Fibroblast of mammary gland (primary cell): ENCODE data around the gene CDC73.

ENCODE experiments used
- DNase-seq: peaks from one replicate; pipeline ENCODE4 v3.0.0-alpha.2; 2010; ENCODE audit warnings: low read depth
- H3K4me3 ChIP-seq: 2 replicates; pipeline ENCODE4 v1.5.1; 2011; ENCODE audit warnings: low read depth, mild to moderate bottlenecking, low read length, moderate library complexity; ENCODE audit not compliant: control insufficient read depth
- TF ChIP-seq, protein P1 (sequence below): conservative IDR thresholded peaks from 2 replicates; pipeline ENCODE4 v1.5.1; 2011; ENCODE audit warnings: low read depth, low read length, inconsistent platforms; ENCODE audit not compliant: control insufficient read depth, insufficient read depth

CDC73 gene

DNA sequence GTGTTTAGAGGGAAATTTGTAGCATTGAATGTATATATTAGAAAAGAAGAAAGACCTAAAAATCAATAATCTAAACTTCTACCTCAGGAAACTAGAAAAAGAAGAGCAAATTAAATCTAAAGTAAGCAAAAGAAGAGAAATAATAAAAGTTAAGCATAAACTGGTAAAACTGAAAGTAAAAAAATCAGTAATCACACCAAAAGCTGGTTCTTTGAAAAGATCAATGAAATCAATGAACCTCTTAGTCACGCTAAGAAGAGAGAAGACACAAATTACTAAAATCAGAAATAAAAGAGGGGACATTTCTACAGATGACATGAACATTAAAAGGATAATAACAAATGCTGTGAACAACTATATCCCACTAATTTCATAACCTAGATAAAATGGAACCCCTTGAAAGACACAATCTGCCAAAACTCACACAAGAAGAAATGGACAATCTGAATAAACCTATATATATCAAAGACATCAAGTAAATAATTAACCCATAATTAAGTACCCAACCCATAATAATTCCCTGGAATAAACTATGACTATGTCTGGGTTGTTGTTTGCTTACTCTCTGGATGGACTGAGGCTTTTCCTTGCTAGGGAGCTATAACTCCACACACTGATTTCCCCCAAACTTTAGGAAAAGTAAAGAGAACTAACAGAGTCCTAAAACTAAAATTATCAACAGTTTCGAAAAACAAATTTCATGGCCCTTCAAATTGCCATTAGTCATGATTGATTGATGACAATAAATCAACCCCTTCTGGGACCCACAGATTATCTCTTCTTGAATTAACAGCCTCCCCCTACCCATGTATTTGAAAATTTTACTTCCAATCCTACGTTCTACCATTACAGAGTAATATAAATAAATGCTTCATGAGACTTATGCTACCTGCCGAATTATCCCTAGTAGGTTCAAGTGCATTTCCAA is 2.8 kb upstream of the CDC73 start:
- TF ChIP-seq, protein P1, sequence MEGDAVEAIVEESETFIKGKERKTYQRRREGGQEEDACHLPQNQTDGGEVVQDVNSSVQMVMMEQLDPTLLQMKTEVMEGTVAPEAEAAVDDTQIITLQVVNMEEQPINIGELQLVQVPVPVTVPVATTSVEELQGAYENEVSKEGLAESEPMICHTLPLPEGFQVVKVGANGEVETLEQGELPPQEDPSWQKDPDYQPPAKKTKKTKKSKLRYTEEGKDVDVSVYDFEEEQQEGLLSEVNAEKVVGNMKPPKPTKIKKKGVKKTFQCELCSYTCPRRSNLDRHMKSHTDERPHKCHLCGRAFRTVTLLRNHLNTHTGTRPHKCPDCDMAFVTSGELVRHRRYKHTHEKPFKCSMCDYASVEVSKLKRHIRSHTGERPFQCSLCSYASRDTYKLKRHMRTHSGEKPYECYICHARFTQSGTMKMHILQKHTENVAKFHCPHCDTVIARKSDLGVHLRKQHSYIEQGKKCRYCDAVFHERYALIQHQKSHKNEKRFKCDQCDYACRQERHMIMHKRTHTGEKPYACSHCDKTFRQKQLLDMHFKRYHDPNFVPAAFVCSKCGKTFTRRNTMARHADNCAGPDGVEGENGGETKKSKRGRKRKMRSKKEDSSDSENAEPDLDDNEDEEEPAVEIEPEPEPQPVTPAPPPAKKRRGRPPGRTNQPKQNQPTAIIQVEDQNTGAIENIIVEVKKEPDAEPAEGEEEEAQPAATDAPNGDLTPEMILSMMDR = no peak
- no peak for DNase-seq
- H3K4me3 ChIP-seq = no peak overlapping the region

DNA sequence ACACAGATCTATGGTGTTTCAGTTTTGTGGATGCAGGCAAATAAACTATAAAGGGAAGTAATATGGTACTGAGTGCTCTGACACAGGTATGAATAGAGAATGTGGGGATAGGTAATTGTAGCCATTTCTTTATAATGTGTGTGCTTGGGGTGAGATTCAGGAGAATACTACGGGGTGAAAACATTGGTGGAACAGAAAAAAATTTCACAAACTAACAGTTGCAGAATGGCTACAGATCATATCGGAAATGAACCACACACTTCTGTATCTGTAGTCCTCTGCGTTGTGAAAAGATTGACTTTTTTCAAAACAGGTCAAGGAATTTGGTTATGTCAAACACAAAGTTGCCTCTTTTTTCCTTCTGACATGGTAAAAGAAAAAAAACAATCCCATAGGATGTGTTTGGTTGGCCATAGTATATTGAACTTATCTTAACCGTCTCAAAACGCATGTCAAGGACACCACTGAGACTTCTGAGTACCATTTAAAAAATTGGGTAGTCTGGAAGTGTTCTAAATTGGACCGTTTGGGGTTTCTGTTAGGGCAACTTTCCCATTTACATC is 1.1 kb upstream of the CDC73 start:
- DNase-seq = no peak
- TF ChIP-seq, protein P1 = no peak
- peak overlapping the region; percentile 82 for H3K4me3 ChIP-seq

DNA sequence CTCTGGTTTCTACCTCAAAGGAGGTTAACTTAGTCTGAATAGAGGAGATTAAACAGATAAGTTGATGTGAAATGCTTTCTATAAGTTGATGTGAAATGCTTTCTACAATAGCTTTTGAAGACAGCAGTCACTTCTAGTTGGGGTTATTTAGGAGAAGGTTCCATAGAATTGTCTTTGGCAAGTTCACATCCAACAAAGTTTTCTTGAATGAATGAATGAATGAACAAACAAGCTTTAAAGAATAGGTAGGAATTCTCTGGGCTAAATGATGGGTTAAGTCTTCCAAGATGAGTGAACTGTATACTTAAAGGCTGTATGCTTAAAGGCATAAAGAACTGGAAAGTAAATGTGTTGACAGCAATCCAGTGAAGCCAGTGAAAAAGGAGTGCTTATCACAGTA is 1.9 kb downstream of the CDC73 start:
- no peak for DNase-seq
- TF ChIP-seq, protein P1 = no peak
- peak overlapping the region; percentile 82 for H3K4me3 ChIP-seq

DNA sequence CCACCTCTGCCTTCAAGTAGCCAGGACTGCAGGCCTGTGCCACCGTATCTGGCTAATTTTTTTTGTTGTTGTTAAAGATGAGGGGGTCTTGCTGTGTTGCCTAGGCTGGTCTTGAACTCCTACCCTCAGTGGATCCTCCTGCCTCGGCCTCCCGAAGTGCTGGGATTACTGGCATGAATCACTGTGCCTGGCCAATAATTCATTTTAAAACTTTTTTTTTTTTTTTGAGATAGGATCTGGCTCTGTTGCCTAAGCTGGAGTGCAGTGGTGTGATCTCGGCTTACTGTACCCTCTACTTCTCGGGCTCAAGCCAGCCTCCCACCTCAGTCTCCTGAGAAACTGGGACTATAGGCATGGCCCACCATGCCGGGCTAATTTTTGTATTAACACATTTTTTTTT is 3.5 kb downstream of the CDC73 start:
- no peak overlapping the region for H3K4me3 ChIP-seq
- TF ChIP-seq, protein P1 = no peak
- DNase-seq = no peak

DNA sequence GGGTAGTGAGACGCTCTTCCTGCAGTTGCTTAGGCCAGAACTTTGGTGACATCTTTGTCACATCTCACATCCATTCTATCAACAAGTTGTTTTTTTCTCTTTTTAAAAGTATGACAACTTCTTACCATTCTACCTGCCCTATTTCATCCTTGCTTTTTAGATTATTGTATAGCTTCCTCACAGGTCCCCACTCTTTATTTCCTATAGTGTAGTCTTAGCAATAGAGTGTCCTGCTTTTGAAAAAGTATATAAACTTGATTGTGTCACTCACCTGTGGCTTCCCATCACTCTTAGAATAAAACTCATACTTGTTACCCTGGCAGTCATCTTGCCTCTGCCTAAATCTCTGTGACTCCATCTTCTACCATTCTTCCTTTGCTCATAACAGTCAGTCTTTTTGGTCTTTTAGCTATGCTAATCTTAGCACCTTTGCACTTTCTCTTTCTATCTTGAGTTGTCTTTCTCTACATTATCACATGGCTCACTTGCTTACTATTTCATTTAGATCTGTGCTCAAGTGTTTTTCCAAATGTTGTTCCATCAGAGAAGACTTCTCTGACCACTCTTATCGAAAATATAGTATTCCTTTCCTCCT is 9.5 kb downstream of the CDC73 start:
- no peak overlapping the region for H3K4me3 ChIP-seq
- DNase-seq = no peak
- TF ChIP-seq, protein P1 = no peak

DNA sequence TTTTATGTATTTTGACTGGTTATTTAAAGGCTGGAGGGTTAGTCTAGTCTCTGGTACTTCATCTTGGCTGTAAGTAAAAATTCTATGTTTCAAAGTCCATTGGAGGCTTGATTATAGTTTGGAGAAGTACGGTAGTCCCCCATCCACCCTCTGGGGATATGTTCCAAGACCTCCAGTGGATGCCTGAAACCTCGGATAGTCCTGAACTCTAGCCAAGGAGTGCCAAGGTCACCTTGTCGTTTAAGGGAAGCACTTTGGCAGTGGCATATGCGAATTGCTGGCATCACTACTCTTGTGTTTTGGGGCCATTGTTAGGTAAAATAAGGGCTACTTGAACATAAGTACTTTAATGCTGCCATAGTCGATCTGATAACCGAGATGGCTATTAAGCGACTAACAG is 18.4 kb downstream of the CDC73 start:
- H3K4me3 ChIP-seq = no peak overlapping the region
- no peak for DNase-seq
- TF ChIP-seq, protein P1 = no peak
